ENCODE results near the gene LPP. TPM values are rescaled to one million over a fixed set of nuclear protein-coding genes. Genes with fewer than 3 reads are reported as not detected.

The LPP gene
- total and polyA plus RNA-seq, 8 donors: 4.9 to 84.4 (median 45.9) TPM

GRCh38 chr3:188671971-188672370, 518.0 kb downstream of the LPP start:
- TF ChIP-seq CTCF (IDR thresholded peaks at IDR 0.05): no peak
- ATAC-seq (no peak), DNase-seq (no peak), FAIRE-seq (no peak)
- Histone ChIP-seq H3K9me3 (no peaks in the 10 kb centered on the region), H3K36me3 (no peaks in the 10 kb centered on the region), H3K4me1 (peaks cover 0 to 5% (median 0%) of the 10 kb centered on the region in 3 donors), H3K27me3 (no peaks in the 10 kb centered on the region), H3K27ac (no peak overlapping the region), H3K4me3 (no peak overlapping the region)
- 65 to 67% methylated on average over 4 of the region's 4 CpGs for WGBS, 2 donors
- intact Hi-C loops (cut with DNase I): no loop called here

DNA sequence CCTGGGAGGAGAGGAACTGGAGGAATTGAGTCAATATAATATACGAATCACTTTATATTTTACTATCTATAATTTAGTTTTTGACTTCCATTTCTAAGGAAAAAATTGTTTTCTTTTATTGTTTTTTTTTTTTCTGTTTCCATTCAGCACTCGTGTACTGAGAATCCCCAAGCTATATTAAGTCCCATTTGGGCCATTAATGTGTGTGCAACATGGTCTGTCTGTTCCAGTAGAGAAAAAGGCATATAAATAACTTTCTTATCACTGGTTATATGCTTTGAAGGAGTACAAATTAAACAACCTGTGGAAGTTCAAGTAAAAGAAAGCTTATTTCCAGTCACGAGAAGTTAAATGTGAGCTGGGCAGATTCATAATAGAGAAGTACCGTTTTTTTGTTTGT, 518.9 kb downstream of the LPP start:
- ATAC-seq: no peak
- no peak overlapping the region for H3K27ac ChIP-seq
- 80 to 83% methylated on average over 4 of the region's 4 CpGs for whole genome bisulfite sequencing, 2 donors

DNA sequence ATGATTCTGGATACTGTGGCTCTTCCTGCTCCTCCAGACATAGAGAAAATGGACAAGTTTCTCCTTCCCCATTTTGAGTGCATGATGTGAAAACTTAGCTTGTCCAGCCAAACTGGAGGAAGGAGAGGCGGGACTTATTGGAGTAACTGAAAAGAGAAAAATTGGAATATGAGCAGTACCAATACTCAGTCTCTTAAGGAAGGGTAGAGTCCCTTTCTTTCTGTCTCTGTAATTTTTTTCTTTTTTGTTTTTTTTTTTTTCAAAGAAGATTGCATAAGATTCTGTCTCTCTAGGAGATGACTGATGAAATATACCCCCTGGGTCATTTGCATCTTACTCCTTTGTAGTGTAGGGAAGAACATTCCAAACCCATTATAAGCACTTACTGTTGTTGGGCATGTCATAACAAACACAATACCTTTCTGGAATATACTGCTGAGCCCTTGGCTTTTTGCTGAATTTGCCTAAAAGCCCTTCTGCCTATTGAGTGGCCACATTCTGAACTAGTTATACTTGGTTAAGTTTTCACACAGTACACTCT, 519.8 kb downstream of the LPP start:
- Histone ChIP-seq H3K36me3 (no peaks in the 10 kb centered on the region), H3K27me3 (no peaks in the 10 kb centered on the region), H3K27ac (no peak overlapping the region), H3K4me1 (peaks cover 0 to 5% (median 0%) of the 10 kb centered on the region in 3 donors), H3K4me3 (no peak overlapping the region), H3K9me3 (no peaks in the 10 kb centered on the region)
- DNase-seq (no peak), FAIRE-seq (no peak), ATAC-seq (peak in 3 of 4 donors; percentile 12 to 45 (median 19))
- intact Hi-C loops (cut with DNase I): no loop called here
- no peak for TF ChIP-seq CTCF (IDR thresholded peaks at IDR 0.05)
- 100% methylated on average over 1 of the region's 1 CpG for WGBS, 2 donors

More for the DNA sequence above, 518.9 kb downstream of the LPP start:
- no peak for TF ChIP-seq CTCF (IDR thresholded peaks at IDR 0.05)
- intact Hi-C loops (cut with DNase I): no loop called here
- Histone ChIP-seq H3K27me3 (no peaks in the 10 kb centered on the region), H3K9me3 (no peaks in the 10 kb centered on the region), H3K36me3 (no peaks in the 10 kb centered on the region), H3K4me1 (peaks cover 0 to 5% (median 0%) of the 10 kb centered on the region in 3 donors), H3K4me3 (no peak overlapping the region)
- FAIRE-seq (no peak), DNase-seq (no peak)

GRCh38 chr3:188674595-188674994, 520.6 kb downstream of the LPP start:
- Histone ChIP-seq H3K27ac (no peak overlapping the region), H3K9me3 (no peaks in the 10 kb centered on the region), H3K4me3 (no peak overlapping the region), H3K27me3 (no peaks in the 10 kb centered on the region), H3K36me3 (no peaks in the 10 kb centered on the region), H3K4me1 (peaks cover 0 to 5% (median 0%) of the 10 kb centered on the region in 3 donors)
- intact Hi-C loops (cut with DNase I): no loop called here
- no peak for TF ChIP-seq CTCF (IDR thresholded peaks at IDR 0.05)
- WGBS, 2 donors: 61 to 62% methylated on average over 3 of the region's 3 CpGs
- DNase-seq: no peak
- no peak for FAIRE-seq
- ATAC-seq: no peak

GRCh38 chr3:188677344-188677743, 523.4 kb downstream of the LPP start:
- Histone ChIP-seq H3K4me1 (no peaks in the 10 kb centered on the region), H3K27ac (no peak overlapping the region), H3K36me3 (no peaks in the 10 kb centered on the region), H3K27me3 (no peaks in the 10 kb centered on the region), H3K9me3 (no peaks in the 10 kb centered on the region), H3K4me3 (no peak overlapping the region)
- intact Hi-C loops (cut with DNase I): no loop called here
- WGBS, 2 donors: 100% methylated on average over 1 of the region's 1 CpG
- no peak for DNase-seq
- no peak for FAIRE-seq
- no peak for TF ChIP-seq CTCF (IDR thresholded peaks at IDR 0.05)
- ATAC-seq: no peak
